K562 (cell line): ENCODE measurements around the gene BLVRA. TPM values are rescaled to one million over a fixed set of nuclear protein-coding genes. Genes with fewer than 3 reads are reported as not detected.
A peak's percentile ranks its signal among the peaks of the same experiment; 100 is the strongest.

Source experiments
- ATAC-seq: fragments of 200-7000 bp; cut with Tn5 transposase; 3 replicates; pipeline ENCODE4 v1.9.1; 2020; ENCODE audit warnings: moderate library complexity
- BruUV-seq: library from RNA; stranded (reverse); fragments of 400-500 nt; replicated peaks from 2 replicates; lab custom pipeline; 2021; lab: Mats Ljungman, UMichigan
- CTCF ChIA-PET: fragments of 300-600 bp; formaldehyde crosslinking; extraction: SDS; loops from one replicate; lab custom pipeline; 2021; ENCODE audit warnings: low intra/inter-chr PET ratio; lab: Yijun Ruan, JAX
- POLR2A ChIA-PET: fragments of 300-600, 350-650 bp; sonication (Branson Sonifier 250); formaldehyde crosslinking; extraction: SDS; loops from one replicate; lab custom pipeline; 2021; ENCODE audit warnings: antibody characterized with exemption, inconsistent platforms; lab: Yijun Ruan, JAX
- DNase-seq, 4 experiments: peaks; one replicate each; pipeline versions ENCODE4 v3.0.0 to v3.0.0-alpha.2; 2011 to 2018; ENCODE audit warnings: low spot score in 3 of 4, mixed read lengths in 3 of 4; ENCODE audit errors: extremely low read depth in 1 of 4
- FAIRE-seq: peaks from 2 replicates; lab custom pipeline; 2011; peaks lifted over from hg19 to GRCh38; lab: Jason Lieb, UNC
- H2AFZ ChIP-seq: 2 replicates; pipeline ENCODE4 v1.6.0; 2011; ENCODE audit warnings: low read depth, low read length, control low read depth, inconsistent platforms
- H3K27ac ChIP-seq: fragments of 200-600 bp; 3 replicates; pipeline ENCODE4 v1.8.0; 2011; ENCODE audit warnings: low read depth, mild to moderate bottlenecking, control low read depth, inconsistent platforms, low read length, moderate library complexity, mixed read lengths; ENCODE audit errors: extremely low read depth
- H3K27me3 ChIP-seq, 2 experiments: fragments of 300-600 bp in 1 of 2; 2 replicates in 1 of 2; 3 replicates in 1 of 2; pipeline versions ENCODE4 v1.6.0 to v1.8.0; 2011; ENCODE audit warnings: inconsistent platforms in 2 of 2, low read length in 2 of 2, mild to moderate bottlenecking in 1 of 2, mixed read lengths in 1 of 2, moderate library complexity in 1 of 2; ENCODE audit not compliant: control insufficient read depth in 2 of 2, insufficient read depth in 2 of 2
- H3K36me3 ChIP-seq: fragments of 300-600 bp; 3 replicates; pipeline ENCODE4 v1.8.0; 2011; ENCODE audit warnings: mild to moderate bottlenecking, low read length, inconsistent platforms; ENCODE audit not compliant: control insufficient read depth, insufficient read depth
- H3K4me1 ChIP-seq, 2 experiments: fragments of 200-600 bp in 1 of 2; replicated peaks in 1 of 2; 2 replicates in 1 of 2; 3 replicates in 1 of 2; pipeline versions ENCODE4 v1.5.1 to v1.8.0; 2011; ENCODE audit warnings: inconsistent platforms in 2 of 2, low read length in 2 of 2, mild to moderate bottlenecking in 1 of 2, mixed read lengths in 1 of 2, moderate library complexity in 1 of 2; ENCODE audit not compliant: control insufficient read depth in 2 of 2, insufficient read depth in 2 of 2
- H3K4me2 ChIP-seq: 2 replicates; pipeline ENCODE4 v1.6.1; 2011; ENCODE audit warnings: low read length, control low read depth, inconsistent platforms, mixed read lengths; ENCODE audit not compliant: insufficient read depth
- H3K4me3 ChIP-seq: fragments of 200-600 bp; sonication (generic), shearing (Covaris generic); 2 replicates; pipeline ENCODE4 v1.5.1; 2016; ENCODE audit warnings: control low read depth, inconsistent platforms
- H3K79me2 ChIP-seq: fragments of 200-600 bp; 3 replicates; pipeline ENCODE4 v1.8.0; 2011; ENCODE audit warnings: low read length, inconsistent platforms; ENCODE audit not compliant: control insufficient read depth, insufficient read depth
- H3K9ac ChIP-seq, 2 experiments: 2 replicates each; pipeline versions ENCODE4 v1.6.0 to v1.6.1; 2011; ENCODE audit warnings: low read depth in 2 of 2, low read length in 2 of 2, control low read depth in 1 of 2, inconsistent platforms in 1 of 2, mild to moderate bottlenecking in 1 of 2, mixed read lengths in 1 of 2; ENCODE audit not compliant: insufficient read depth in 1 of 2
- H3K9me1 ChIP-seq: one replicate; pipeline ENCODE4 v1.6.0; 2011; ENCODE audit warnings: inconsistent platforms, mild to moderate bottlenecking, low read length, moderate library complexity; ENCODE audit not compliant: control insufficient read depth, insufficient read depth
- H3K9me3 ChIP-seq: replicated peaks from 2 replicates; pipeline ENCODE4 v1.5.1; 2011; ENCODE audit warnings: low read depth, low read length, inconsistent platforms; ENCODE audit not compliant: control insufficient read depth, insufficient read depth
- H4K20me1 ChIP-seq: replicated peaks from 2 replicates; pipeline ENCODE4 v1.6.1; 2011; ENCODE audit warnings: low read length, inconsistent platforms, mixed read lengths; ENCODE audit not compliant: control insufficient read depth, insufficient read depth
- BRF1 ChIP-seq: IDR thresholded peaks from 3 replicates; pipeline ENCODE4 v1.6.1; 2011; ENCODE audit warnings: borderline replicate concordance, mild to moderate bottlenecking; ENCODE audit not compliant: insufficient read length; ENCODE audit errors: extremely low read depth
- KDM1A ChIP-seq, 2 experiments: fragments of 450-650 bp; IDR thresholded peaks; 2 replicates each; pipeline ENCODE4 v1.6.1; 2016; ENCODE audit warnings: mild to moderate bottlenecking in 2 of 2
- NFE2 ChIP-seq: IDR thresholded peaks from 2 replicates; pipeline ENCODE4 v1.6.1; 2014; ENCODE audit warnings: antibody characterized with exemption, low read depth
- RBM25 ChIP-seq: fragments of 200-400 bp; formaldehyde crosslinking; IDR thresholded peaks from 2 replicates; pipeline ENCODE4 v1.6.1; 2018; ENCODE audit warnings: low read length, low read depth, moderate library complexity; ENCODE audit not compliant: severe bottlenecking
- TRIM24 ChIP-seq, 2 experiments: fragments of 450-650 bp; IDR thresholded peaks; 2 replicates each; pipeline ENCODE4 v1.6.1; 2016
- TRIM28 ChIP-seq: fragments of 450-650 bp; IDR thresholded peaks from 2 replicates; pipeline ENCODE4 v1.6.1; 2017
- ZBED1 ChIP-seq: IDR thresholded peaks from 2 replicates; pipeline ENCODE4 v1.6.1; 2014
- ZFP1 ChIP-seq: fragments of 450-650 bp; formaldehyde crosslinking; IDR thresholded peaks from 2 replicates; pipeline ENCODE4 v1.4.0; 2020; ENCODE audit warnings: mild to moderate bottlenecking, mixed read lengths
- ZFP36 ChIP-seq: fragments of 150-350 bp; IDR thresholded peaks from 2 replicates; pipeline ENCODE4 v1.6.1; 2018; ENCODE audit warnings: low read length, low read depth; ENCODE audit not compliant: partially characterized antibody
- ZKSCAN3 ChIP-seq: fragments of 250-450 bp; sonication (Bioruptor Pico); IDR thresholded peaks from 2 replicates; pipeline ENCODE4 v1.4.0; 2020
- ZNF12 ChIP-seq: sonication (generic); formaldehyde crosslinking; IDR thresholded peaks from 2 replicates; pipeline ENCODE4 v1.4.0; 2020; ENCODE audit warnings: mild to moderate bottlenecking, missing genetic modification reagents
- ZNF274 ChIP-seq: IDR thresholded peaks from 2 replicates; pipeline ENCODE4 v1.6.1; 2011; ENCODE audit warnings: low read depth, mild to moderate bottlenecking, low read length, moderate library complexity, borderline replicate concordance
- ZNF408 ChIP-seq: fragments of 250-450 bp; sonication (Bioruptor Pico); IDR thresholded peaks from 2 replicates; pipeline ENCODE4 v1.4.0; 2020; ENCODE audit warnings: low read depth, mild to moderate bottlenecking, moderate library complexity
- ZNF551 ChIP-seq: fragments of 250-450 bp; sonication (Bioruptor Pico); IDR thresholded peaks from 2 replicates; pipeline ENCODE4 v1.5.0; 2021; ENCODE audit warnings: mild to moderate bottlenecking, moderate library complexity
- ZSCAN32 ChIP-seq: fragments of 450-650 bp; formaldehyde crosslinking; IDR thresholded peaks from 2 replicates; pipeline ENCODE4 v1.4.0; 2020; ENCODE audit warnings: mild to moderate bottlenecking, moderate library complexity
- WGBS: fragments of 100-300 bp; shearing (Covaris generic); methylation state at CpG from one replicate; pipeline ENCODE4 v1.1.6; 2016; ENCODE audit warnings: low coverage, mixed read lengths; ENCODE audit not compliant: insufficient coverage; ENCODE audit errors: missing lambda C conversion rate; 5-methylcytosine and 5-hydroxymethylcytosine counted together
- in situ Hi-C: fragments of 300-500 bp; cut with MboI; formaldehyde crosslinking; loops from 4 replicates; pipeline ENCODE4 v1.15.0; 2018; ENCODE audit warnings: inconsistent platforms, mixed read lengths
- intact Hi-C: fragments of 100-400 bp; cut with micrococcal nuclease; formaldehyde crosslinking; loops from 2 replicates; pipeline ENCODE4 v1.14.2; 2022
- polyA plus RNA-seq, 8 experiments: library from polyadenylated mRNA; depleted of rRNA in 4 of 8; stranded (reverse) in 5 of 8; unstranded in 3 of 8; fragments of >200 nt; fragmentation: Nextera tagmentation in 2 of 8; fragmentation: Illumina TruSeq in 1 of 8; extraction: Ambion mirVana in 2 of 8; extraction: Trizol in 1 of 8; gene quantifications; 2 replicates each; pipeline versions ENCODE4 v1.2.1 to v1.2.3, GENCODE V29; 2011 to 2014; ENCODE audit warnings: inconsistent platforms in 1 of 8, missing spikeins in 1 of 8
- total RNA-seq, 7 experiments: library from RNA; depleted of rRNA in 6 of 7; stranded (reverse); fragments of >200 nt in 6 of 7; fragmentation: Illumina TruSeq in 2 of 7; extraction: Trizol in 2 of 7; gene quantifications; 2 replicates each; pipeline versions ENCODE4 v1.2.1 to v1.2.3, GENCODE V29; 2011 to 2021; ENCODE audit warnings: low replicate concordance in 1 of 7
- TF ChIP-seq, protein P1 (sequence below): fragments of 450-650 bp; IDR thresholded peaks from 2 replicates; pipeline ENCODE4 v1.6.1; 2016; ENCODE audit warnings: low read depth

Gene BLVRA
- total and polyA plus RNA-seq, 9 of the 15 experiments (the other 6 are each of a cell fraction or from before 2014, with no cell fraction given): 48.5 to 147 (median 61.5) TPM

GRCh38 chr7:43727003-43727402 lies 31.5 kb upstream of the BLVRA start:
- Histone ChIP-seq H4K20me1 (no peaks in the 10 kb centered on the region; the same call in 1 of the 2 replicates), H2AFZ (no peak overlapping the region), H3K4me2 (peak overlapping the region; percentile 47; the same call in 1 of the 2 replicates), H3K9me3 (no peaks in the 10 kb centered on the region), H3K27ac (no peak overlapping the region), H3K36me3 (peaks cover 17% of the 10 kb centered on the region; the same call in 2 of the 3 replicates), H3K9me1 (no peaks in the 10 kb centered on the region), H3K27me3 (no peaks in the 10 kb centered on the region), H3K9ac (no peak overlapping the region), H3K79me2 (peaks cover 82% of the 10 kb centered on the region), H3K4me3 (no peak overlapping the region), H3K4me1 (peaks cover 7 to 9% of the 10 kb centered on the region in 2 experiments; a peak in 3 of 5 replicates)
- BruUV-seq: no TSS peak
- DNase-seq: no peak
- POLR2A ChIA-PET: no interaction called here
- no peak for ATAC-seq
- intact Hi-C loops: loop anchor here (5.0 kb wide), 2 partner anchors 40 to 145 kb away; partner anchors contain the start of gene STK17A
- in situ Hi-C loops: no loop called here
- CTCF ChIA-PET: no interaction called here
- no peak for FAIRE-seq
- 60% methylated on average over 5 of the region's 5 CpGs for WGBS
- TF ChIP-seq BRF1: no peak
- peak; percentile 74 for TF ChIP-seq RBM25
- TF ChIP-seq ZBED1: no peak
- TF ChIP-seq ZNF274: no peak
- TF ChIP-seq, protein P1, sequence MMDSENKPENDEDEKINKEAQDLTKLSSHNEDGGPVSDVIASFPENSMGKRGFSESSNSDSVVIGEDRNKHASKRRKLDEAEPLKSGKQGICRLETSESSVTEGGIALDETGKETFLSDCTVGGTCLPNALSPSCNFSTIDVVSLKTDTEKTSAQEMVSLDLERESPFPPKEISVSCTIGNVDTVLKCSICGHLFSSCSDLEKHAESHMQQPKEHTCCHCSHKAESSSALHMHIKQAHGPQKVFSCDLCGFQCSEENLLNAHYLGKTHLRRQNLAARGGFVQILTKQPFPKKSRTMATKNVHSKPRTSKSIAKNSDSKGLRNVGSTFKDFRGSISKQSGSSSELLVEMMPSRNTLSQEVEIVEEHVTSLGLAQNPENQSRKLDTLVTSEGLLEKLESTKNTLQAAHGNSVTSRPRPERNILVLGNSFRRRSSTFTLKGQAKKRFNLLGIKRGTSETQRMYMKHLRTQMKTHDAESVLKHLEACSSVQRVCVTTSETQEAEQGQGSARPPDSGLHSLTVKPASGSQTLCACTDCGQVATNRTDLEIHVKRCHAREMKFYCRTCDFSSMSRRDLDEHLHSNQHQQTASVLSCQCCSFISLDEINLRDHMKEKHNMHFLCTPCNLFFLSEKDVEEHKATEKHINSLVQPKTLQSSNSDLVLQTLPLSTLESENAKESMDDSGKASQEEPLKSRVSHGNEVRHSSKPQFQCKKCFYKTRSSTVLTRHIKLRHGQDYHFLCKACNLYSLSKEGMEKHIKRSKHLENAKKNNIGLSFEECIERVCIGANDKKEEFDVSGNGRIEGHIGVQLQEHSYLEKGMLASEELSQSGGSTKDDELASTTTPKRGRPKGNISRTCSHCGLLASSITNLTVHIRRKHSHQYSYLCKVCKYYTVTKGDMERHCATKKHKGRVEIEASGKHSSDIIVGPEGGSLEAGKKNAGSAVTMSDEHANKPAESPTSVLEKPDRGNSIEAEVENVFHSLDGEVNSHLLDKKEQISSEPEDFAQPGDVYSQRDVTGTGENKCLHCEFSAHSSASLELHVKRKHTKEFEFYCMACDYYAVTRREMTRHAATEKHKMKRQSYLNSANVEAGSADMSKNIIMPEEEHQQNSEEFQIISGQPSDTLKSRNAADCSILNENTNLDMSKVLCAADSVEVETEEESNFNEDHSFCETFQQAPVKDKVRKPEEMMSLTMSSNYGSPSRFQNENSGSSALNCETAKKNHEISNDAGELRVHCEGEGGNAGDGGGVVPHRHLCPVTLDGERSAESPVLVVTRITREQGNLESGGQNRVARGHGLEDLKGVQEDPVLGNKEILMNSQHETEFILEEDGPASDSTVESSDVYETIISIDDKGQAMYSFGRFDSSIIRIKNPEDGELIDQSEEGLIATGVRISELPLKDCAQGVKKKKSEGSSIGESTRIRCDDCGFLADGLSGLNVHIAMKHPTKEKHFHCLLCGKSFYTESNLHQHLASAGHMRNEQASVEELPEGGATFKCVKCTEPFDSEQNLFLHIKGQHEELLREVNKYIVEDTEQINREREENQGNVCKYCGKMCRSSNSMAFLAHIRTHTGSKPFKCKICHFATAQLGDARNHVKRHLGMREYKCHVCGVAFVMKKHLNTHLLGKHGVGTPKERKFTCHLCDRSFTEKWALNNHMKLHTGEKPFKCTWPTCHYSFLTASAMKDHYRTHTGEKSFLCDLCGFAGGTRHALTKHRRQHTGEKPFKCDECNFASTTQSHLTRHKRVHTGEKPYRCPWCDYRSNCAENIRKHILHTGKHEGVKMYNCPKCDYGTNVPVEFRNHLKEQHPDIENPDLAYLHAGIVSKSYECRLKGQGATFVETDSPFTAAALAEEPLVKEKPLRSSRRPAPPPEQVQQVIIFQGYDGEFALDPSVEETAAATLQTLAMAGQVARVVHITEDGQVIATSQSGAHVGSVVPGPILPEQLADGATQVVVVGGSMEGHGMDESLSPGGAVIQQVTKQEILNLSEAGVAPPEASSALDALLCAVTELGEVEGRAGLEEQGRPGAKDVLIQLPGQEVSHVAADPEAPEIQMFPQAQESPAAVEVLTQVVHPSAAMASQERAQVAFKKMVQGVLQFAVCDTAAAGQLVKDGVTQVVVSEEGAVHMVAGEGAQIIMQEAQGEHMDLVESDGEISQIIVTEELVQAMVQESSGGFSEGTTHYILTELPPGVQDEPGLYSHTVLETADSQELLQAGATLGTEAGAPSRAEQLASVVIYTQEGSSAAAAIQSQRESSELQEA: peak; percentile 62
- TF ChIP-seq ZNF408: no peak
- TF ChIP-seq TRIM24 (IDR thresholded peaks at IDR 0.05): peak in 1 of 2 experiments; percentile 31; a peak in 1 of 4 replicates
- TF ChIP-seq ZFP1: no peak
- TF ChIP-seq ZFP36: peak; percentile 81
- TF ChIP-seq NFE2: no peak
- TF ChIP-seq ZSCAN32 (CRISPR knock-in tag): no peak
- TF ChIP-seq ZNF12 (CRISPR knock-in tag): no peak
- peak; percentile 61; the same call in 1 of the 2 replicates for TF ChIP-seq TRIM28
- no peak for TF ChIP-seq ZKSCAN3
- TF ChIP-seq KDM1A (IDR thresholded peaks at IDR 0.05): peak; percentile 18 to 46; a peak in 1 of 4 replicates
- TF ChIP-seq ZNF551 (CRISPR knock-in tag): no peak
